M059J (cell line): ENCODE measurements around the gene TAF11L5. TPM values are rescaled to one million over a fixed set of nuclear protein-coding genes. Genes with fewer than 3 reads are reported as not detected.

ENCODE experiments used
- total RNA-seq: library from RNA; depleted of rRNA; stranded (reverse); fragments of >200 nt; shearing (Covaris generic); gene quantifications from 2 replicates; pipeline ENCODE4 v1.2.3, GENCODE V29; 2014; rRNA removed

TAF11L5 gene
- total RNA-seq, 1 experiment from 2014 or later, result not detected

Other genes starting within 250 kb of the TAF11L5 start
- not detected in 2 replicates for gene TAF11L2, start 27.0 kb upstream of the TAF11L5 start, total RNA-seq
- not detected in 2 replicates for gene TAF11L3, start 6.9 kb upstream of the TAF11L5 start, total RNA-seq
- gene TAF11L4, start 3.4 kb upstream of the TAF11L5 start, total RNA-seq, result not detected in 2 replicates
- gene TAF11L6, start 3.4 kb downstream of the TAF11L5 start, total RNA-seq, result not detected in 2 replicates
- gene TAF11L7, start 60.5 kb downstream of the TAF11L5 start, total RNA-seq, result not detected in 2 replicates
- not detected in 2 replicates for gene TAF11L8, start 65.7 kb downstream of the TAF11L5 start, total RNA-seq
- gene TAF11L9, start 69.2 kb downstream of the TAF11L5 start, total RNA-seq, result not detected in 2 replicates
- not detected in 2 replicates for gene TAF11L10, start 72.6 kb downstream of the TAF11L5 start, total RNA-seq
- not detected in 2 replicates for gene TAF11L11, start 78.9 kb downstream of the TAF11L5 start, total RNA-seq
- gene TAF11L12, start 85.2 kb downstream of the TAF11L5 start, total RNA-seq, result not detected in 2 replicates
- not detected in 2 replicates for gene TAF11L13, start 106.9 kb downstream of the TAF11L5 start, total RNA-seq
- not detected in 2 replicates for gene TAF11L14, start 109.2 kb downstream of the TAF11L5 start, total RNA-seq